ENCODE data around the gene CAPZB.

The CAPZB gene

DNA sequence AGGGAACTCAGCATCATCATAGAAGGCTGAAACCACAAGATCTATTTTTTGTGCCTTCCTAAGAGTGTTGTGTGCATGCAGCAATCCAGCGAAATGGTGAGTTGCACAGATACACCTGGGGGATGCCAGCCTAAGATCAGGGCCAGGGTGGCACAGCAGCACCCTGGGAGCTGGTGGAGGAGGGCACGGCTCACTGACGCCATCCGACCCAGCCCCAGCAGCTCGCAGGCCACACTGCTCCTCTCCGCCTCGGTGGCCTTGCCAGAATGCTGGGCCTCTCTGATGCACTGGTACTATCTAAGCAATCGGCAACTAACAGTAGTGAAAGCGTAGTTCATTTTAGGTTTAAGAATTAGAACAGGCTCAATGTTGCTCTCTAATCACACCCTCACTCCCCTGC is 37.8 kb downstream of the CAPZB start:
- no peak for DNase-seq

DNA sequence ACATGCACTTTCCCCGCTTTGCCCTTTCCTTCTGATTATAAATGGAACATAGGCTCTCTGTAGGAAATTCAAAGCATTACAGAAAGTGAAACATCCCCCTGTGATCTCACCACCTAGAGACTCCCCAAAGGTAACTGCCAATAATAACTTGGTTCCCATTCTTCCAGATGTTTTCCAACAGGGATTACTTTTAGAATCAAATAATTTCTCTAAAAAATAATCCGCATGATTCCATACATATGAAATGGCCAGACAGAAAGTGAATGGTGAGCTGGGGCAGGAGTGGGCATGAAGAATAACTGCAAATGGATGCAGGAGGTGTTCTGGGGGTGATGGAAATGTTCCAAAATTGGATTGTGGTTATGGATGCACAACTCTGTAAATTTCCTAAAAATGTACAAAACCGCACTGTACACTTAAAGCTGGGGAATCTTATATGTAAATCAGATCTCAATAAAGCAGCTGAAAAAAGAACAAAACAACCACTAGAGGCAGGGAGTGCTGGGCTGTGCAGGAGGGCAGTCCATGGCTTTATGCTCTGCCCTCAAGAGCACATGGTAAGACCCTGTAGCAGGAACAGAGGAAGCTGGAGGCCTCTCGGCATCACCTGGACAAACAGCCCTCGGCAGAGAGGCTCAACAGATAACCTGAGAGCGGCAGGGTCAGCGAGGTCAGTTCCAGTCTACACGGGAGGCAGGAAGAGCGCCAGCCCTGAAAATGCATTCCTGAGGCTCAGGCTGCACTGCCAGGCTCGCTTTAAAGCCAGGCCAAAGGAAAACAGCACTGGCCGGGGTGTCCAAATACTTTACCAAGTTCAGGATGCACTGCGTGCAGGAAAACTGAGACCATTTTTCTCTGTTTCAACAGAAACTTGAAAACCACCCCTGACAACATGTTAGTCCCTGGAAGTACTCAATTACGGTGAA is 39.7 kb downstream of the CAPZB start:
- DNase-seq, result no peak

DNA sequence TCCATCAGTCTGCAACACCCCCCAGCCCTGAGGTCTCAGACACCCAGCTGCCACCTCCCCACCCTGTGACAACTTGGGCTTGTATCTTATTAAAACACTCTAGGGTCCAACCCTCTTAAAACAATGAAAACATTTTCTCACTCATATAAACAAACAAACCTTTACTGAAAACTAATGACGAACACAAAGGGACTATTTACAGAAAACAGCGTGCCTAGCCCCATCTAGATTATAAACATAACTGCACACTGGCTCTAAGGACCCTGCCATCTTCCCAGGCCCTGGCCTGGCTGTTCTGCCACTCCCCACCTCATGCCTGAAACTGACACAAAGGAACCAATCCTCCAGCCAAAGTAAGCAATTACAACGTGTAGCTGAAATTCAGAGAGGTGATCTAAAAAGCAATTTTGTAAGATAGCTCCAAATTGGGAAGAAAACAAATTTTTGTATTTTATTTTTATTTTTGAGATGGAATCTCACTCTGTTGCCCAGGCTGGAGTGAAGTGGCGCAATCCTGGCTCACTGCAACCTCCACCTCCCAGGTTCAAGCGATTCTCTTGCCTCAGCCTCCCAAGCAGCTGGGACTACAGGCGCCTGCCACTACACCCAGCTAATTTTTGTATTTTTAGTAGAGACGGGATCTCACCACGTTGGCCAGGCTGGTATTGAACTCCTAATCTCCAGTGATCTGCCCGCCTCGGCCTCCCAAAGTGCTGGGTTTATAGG is 40.9 kb downstream of the CAPZB start:
- no peak for DNase-seq

GRCh38 chr1:19443326-19443725 is 42.0 kb downstream of the CAPZB start:
- DNase-seq, result no peak

DNA sequence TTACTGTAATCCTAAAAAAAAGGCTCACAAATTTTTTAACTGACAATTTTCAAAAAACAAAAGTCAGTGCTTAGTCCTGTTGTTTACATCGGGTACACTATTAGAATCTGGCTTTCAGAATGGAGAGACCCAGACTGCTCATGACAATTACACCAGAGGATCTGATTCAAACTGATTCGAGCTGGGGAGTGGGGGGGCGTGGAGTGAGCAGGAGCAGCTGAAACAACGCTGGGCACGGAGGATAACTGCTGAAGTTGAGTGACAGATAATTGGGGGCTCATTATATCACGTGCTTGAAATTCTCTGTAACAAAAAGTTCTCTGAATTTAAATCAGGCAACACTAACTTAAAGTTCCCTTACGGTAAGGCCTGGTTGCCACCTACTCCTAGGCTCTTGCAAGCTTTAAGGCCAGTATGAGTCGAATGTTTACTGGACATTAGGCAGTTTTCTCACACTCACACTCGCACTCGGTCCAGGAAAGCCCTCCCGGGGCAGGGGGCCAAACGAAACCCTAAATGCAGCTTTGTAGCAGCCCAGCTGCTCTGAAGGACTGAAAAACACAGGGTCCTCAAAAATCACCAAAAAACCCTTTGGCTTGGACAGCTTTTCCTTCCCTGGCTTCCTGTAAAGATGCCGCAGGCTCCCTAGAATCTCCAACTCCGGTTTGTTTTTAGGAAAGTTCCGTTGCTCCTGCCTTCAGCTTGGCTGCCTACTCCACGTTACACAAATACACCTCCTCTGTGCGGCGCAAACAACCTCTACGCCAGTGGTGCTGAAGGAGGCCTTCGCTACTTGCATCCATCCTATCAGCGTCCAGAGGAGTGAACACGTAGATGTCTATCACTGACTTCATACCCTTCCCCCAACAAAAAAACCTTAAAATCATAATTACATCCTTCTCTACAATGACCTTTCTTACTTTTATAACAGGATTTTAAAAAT is 42.9 kb downstream of the CAPZB start:
- no peak for DNase-seq

DNA sequence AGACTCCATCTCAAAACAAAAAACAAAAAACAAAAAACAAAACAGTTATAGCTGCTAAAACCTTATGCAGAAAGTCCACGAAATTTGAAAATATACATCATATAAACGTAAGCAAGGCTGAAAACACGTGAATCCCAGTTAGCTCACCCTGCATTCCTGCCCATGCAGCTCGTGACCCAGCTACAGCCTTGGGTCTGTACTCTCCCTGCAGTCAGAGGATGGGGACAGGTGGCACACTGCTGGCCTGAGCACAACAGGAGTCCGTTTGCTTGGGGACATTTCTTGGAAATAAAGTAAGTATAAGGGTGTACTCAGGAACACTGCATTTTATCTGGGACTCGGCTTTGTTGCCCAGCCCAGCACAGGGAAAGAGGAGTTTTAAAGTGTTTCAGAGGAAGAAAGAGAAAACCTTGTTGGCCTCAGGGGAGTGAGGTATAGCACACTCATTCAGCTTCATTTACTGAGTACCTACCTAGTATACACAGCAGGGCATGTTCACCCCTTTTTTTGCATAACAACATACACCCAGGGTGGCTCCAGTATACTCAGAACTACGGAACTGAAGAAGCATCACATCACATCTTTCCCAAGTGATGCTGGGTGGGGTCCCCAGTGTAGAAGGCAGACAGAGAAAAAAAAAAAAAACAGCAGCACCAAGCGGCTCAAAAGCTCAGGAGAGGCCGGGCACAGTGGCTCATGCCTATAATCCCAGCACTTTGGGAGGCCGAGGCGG is 44.1 kb downstream of the CAPZB start:
- no peak for DNase-seq

DNA sequence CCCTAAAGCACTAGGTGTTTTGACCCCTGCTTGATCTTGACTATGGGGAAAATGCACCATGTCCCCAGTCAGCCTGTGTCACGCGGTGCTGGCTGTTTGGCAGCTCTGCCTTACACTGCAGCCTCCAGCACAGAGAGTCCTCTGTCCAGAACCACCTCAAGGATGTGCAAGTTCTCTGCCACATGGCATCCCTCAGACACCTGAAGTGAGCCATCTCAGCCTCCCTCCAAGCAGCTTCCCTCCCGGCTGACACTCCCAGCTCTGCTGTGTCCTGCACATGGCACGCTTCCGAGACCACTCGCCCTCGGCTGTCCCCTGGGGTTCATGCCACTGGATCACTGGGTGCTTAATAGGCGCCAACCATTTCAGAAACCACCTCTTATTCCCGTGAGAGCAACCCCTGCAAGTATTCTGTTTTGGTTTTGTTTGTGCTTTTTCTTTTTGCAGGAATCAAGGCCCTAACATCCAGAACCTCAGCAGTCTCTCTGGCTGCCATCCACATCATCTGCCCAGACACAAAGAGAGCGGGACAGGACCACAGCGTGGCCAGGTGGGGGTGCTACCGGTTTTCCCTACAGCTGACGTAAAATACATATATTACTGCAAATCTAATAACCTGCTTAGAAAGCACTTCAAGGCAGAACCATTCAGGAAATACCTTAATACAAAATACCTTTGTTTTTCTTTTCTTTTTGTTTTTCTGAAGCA is 45.7 kb downstream of the CAPZB start:
- no peak for DNase-seq

- no peak for DNase-seq
These were observed 46.7 kb downstream of the CAPZB start for GRCh38 chr1:19438516-19439195.

- no peak for DNase-seq
These were observed 47.4 kb downstream of the CAPZB start for GRCh38 chr1:19437891-19438294.

GRCh38 chr1:19436716-19437476 is 48.4 kb downstream of the CAPZB start:
- no peak for DNase-seq

DNA sequence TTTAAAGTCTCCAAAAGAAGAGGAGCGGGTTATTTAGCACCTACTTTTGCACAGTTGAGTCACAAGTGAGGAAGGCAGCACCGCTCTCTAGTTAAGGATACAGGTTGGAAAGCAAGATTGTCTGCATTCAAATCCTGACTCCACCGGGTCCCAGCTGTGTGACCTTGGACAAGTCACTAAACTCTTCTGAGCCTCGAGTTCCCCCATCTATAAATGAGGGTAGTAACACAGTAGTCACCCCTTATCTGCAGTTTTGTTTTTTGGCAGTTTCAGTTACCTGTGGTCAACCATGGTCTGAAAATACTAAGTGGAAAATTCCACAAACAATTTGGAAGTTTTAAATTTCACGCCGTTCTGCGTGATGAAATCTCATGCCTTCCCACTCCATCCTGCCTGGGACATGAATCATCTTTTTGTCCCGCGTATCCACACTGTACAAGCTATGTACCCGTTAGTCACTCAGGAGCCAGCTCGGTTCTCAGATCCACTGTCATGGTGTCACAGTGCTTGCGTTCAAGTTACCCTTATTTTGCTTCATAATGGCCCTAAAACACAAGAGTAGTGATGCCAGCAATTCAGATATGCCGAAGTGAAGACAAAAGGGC is 49.4 kb downstream of the CAPZB start:
- no peak for DNase-seq

DNA sequence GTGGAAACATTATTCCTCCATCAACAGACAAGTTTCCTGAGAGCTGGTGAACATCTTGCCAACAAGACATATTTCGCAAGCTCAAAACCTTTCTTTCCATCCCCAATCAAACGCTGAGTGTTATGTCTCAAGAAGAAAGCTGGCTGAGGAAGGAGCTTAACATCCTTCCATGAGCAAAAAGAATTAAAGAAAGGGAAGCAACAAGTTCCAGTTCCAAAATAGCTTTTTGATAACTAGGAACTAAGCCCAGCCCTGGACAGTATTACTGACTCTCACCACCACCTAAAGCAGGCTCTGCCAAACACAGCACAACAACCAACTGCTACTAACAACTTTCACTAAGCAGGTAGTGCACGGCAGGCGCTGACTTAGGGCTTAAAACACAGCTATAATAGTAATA is 50.2 kb downstream of the CAPZB start:
- no peak for DNase-seq

DNA sequence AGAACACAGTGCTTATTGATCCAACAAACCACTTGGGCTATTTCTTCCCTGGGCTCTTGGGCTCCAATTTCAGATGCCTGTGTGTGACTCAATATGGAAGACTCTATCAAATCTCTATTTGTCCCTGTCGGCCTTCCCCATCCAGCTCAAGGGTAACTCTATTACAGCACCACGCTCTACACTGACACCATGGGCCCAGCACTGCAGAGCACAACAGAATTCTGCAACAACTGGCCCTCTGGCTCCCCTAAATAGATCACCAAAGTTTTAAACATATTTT is 51.7 kb downstream of the CAPZB start:
- no peak for DNase-seq

DNA sequence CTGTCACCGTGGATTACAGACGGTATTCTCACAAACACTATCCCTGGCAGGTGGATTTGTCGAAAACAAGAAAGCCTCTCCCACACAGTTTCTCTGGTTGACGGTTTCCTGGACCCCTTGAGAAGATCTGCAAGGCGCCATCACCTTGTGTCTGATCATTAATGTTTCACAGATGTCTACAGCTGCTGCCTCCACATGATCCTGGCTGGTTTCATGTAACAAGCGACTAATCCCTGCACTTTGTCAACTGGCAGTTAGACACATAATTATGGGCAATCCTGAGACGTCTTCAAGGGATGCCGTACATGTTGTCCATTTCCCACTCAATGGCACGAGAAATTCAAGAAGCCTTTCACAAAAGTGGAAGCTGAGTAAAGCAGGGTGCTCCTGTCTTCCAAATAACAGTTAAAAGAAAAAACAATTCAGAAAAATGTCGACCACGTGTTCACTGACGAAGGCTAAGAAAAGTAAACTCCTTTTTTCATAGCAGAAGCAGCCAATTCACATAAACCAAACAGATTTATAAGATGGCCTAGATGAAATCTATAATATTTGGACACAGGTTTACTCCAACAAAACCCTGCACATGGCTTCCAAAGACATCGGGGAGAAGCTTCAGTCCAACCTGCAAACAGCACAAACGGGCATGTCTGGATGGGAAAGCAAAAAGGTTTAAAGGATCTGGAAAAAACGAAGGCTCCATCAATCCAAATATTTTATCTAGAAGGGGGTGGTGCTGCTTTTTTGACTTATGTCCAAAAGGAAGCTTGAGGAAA is 52.2 kb downstream of the CAPZB start:
- no peak for DNase-seq

- no peak for DNase-seq
These were observed 54.9 kb downstream of the CAPZB start for GRCh38 chr1:19430121-19431068.

DNA sequence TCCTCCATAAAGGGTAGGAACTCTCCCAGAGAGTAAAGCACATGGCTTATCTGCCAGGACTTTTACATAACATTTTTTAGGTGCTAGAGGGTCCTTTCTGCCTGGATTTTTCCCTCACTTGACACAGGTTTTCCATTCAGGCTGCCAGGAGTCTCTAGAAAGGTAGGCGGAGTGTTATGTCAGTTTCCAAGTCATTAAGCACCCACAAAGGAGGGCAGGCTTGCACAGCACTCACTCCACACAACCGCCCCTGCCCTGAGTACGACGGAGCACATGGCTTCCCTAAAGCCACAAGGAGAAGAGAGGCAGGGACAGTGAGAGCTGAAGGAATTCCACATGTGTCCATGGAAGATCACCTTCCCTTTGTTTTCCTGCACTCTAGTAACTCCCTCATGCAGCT is 55.7 kb downstream of the CAPZB start:
- DNase-seq, result no peak

DNA sequence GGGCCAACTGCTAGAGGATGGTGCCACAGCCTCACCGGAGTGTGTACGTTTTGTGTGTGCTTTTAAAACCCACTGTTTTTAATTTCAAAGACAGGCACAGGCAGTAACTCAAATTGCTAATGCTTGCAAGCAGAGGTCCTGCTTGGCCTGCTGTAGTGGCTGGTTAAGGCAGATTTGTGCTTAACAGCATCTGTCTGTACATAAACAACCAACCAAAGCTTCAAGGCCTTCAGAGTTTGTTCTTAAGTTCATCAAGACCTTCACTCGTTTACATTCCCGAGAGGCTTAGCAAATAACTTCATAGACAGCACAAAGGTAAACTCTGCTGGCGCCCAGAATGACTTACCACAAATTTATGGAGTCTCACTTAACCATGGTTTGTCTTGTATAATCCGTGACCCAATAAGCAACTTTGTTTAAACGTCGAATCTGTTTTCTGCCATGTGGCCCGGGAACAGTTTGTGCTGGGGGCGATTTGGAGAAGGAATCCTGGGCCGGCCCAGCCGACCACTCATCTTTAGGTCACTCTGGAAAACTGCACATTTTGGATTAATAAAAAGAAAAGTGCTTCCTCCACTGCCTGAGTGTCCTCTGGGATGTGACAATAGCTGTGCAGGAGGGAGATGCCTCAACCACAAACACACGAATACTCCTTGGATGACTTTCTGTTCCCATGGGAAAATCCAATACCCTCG is 58.1 kb downstream of the CAPZB start:
- no peak for DNase-seq
